Measurements from ENCODE around the gene RASGRP2. TPM values are rescaled to one million over a fixed set of nuclear protein-coding genes. Genes with fewer than 3 reads are reported as not detected.

Gene RASGRP2
- total and polyA plus RNA-seq, 11 donors: 16.2 to 78.9 (median 28.1) TPM

GRCh38 chr11:64742087-64742888, 1.7 kb downstream of the RASGRP2 start:
- no peak for DNase-seq
- no peaks in the 10 kb centered on the region for H3K9me3 ChIP-seq
- peak in 1 of 4 donors; percentile 0 for ATAC-seq
- H3K4me3 ChIP-seq: peak overlapping the region; percentile 32 to 88 (median 60)
- peaks cover 4 to 49% (median 28%) of the 10 kb centered on the region in 12 donors for H3K4me1 ChIP-seq
- TF ChIP-seq CTCF (IDR thresholded peaks at IDR 0.05) (no peak), POLR2A (IDR thresholded peaks at IDR 0.05) (no peak)
- H3K36me3 ChIP-seq: peaks cover 0 to 5% (median 0%) of the 10 kb centered on the region in 9 donors
- 12 to 20% (median 18%) methylated on average over 16 to 54 of the region's 54 CpGs for WGBS, 4 donors
- H3K27me3 ChIP-seq: no peaks in the 10 kb centered on the region
- intact Hi-C loops (cut with DNase I): loop anchor here in 5 of 10 donors (2.0 to 5.0 kb wide), 4 partner anchors 25 to 53 kb away; partner anchors contain the start of gene SF1 (in 4 of the 5)
- H3K27ac ChIP-seq: peak overlapping the region; percentile 76 to 98 (median 94)

GRCh38 chr11:64741375-64742086, 2.4 kb downstream of the RASGRP2 start:
- Histone ChIP-seq H3K4me1 (peaks cover 4 to 49% (median 28%) of the 10 kb centered on the region in 12 donors), H3K36me3 (peaks cover 0 to 12% (median 7%) of the 10 kb centered on the region in 9 donors), H3K9me3 (no peaks in the 10 kb centered on the region), H3K4me3 (peak overlapping the region in 11 of 12 donors; percentile 32 to 88 (median 61)), H3K27ac (peak overlapping the region in 8 of 12 donors; percentile 92 to 98 (median 94)), H3K27me3 (no peaks in the 10 kb centered on the region)
- 67 to 76% (median 68%) methylated on average over 19 to 24 of the region's 24 CpGs for WGBS, 4 donors
- ATAC-seq (no peak), DNase-seq (no peak)
- intact Hi-C loops (cut with DNase I): loop anchor here in 5 of 10 donors (2.0 to 5.0 kb wide), 4 partner anchors 25 to 53 kb away; partner anchors contain the start of gene SF1 (in 4 of the 5)
- TF ChIP-seq CTCF (IDR thresholded peaks at IDR 0.05) (no peak), POLR2A (IDR thresholded peaks at IDR 0.05) (no peak)

GRCh38 chr11:64739871-64740270, 4.1 kb downstream of the RASGRP2 start:
- ATAC-seq (no peak), DNase-seq (no peak)
- TF ChIP-seq CTCF (IDR thresholded peaks at IDR 0.05): no peak
- TF ChIP-seq POLR2A (IDR thresholded peaks at IDR 0.05): no peak
- Histone ChIP-seq H3K27me3 (no peaks in the 10 kb centered on the region), H3K9me3 (no peaks in the 10 kb centered on the region), H3K4me3 (no peak overlapping the region), H3K4me1 (peaks cover 4 to 34% (median 22%) of the 10 kb centered on the region in 12 donors), H3K36me3 (peaks cover 0 to 25% (median 10%) of the 10 kb centered on the region in 9 donors), H3K27ac (no peak overlapping the region)
- intact Hi-C loops (cut with DNase I): loop anchor here in 2 of 10 donors (5.0 kb wide), 1 partner anchor 37 kb away; the partner anchor contains the start of gene SF1 (in 2 of the 2)
- WGBS, 4 donors: 93 to 97% (median 96%) methylated on average over 11 to 12 of the region's 12 CpGs

GRCh38 chr11:64736654-64737053, 7.3 kb downstream of the RASGRP2 start:
- Histone ChIP-seq H3K4me3 (no peak overlapping the region), H3K4me1 (peaks cover 0 to 5% (median 0%) of the 10 kb centered on the region in 12 donors), H3K9me3 (no peaks in the 10 kb centered on the region), H3K36me3 (peaks cover 0 to 31% (median 16%) of the 10 kb centered on the region in 9 donors), H3K27ac (no peak overlapping the region), H3K27me3 (no peaks in the 10 kb centered on the region)
- no peak for TF ChIP-seq CTCF (IDR thresholded peaks at IDR 0.05)
- WGBS, 4 donors: 89 to 97% (median 94%) methylated on average over 5 to 15 of the region's 15 CpGs
- no peak for DNase-seq
- intact Hi-C loops (cut with DNase I): no loop called here
- ATAC-seq: no peak
